OCI-LY3 (cell line): ENCODE results near the gene SNX33.

Experiments used
- CTCF ChIP-seq: fragments of 200-600, 300-600 bp; sonication (generic); IDR thresholded peaks from 2 replicates; pipeline ENCODE4 v1.5.1; 2014; ENCODE audit warnings: antibody characterized with exemption, low read length, low read depth
- EZH2phosphoT487 ChIP-seq: fragments of 200-600 bp; shearing (Covaris generic); IDR thresholded peaks from 2 replicates; pipeline ENCODE4 v1.6.1; 2018; ENCODE audit warnings: antibody characterized with exemption, mixed run types, low read depth

- TF ChIP-seq CTCF (no peak), EZH2phosphoT487 (no peak)
These were observed 15.8 kb upstream of the SNX33 start for GRCh38 chr15:75631935-75632334.
